ENCODE results near the gene PDZK1IP1.
"Not testable (repeated sequence)": the region's sequence is repeated elsewhere in the genome, so short reads cannot be mapped to it uniquely, and the experiment has no call there.

Gene PDZK1IP1

GRCh38 chr1:47195981-47196380 is 6.1 kb upstream of the PDZK1IP1 start:
- not testable (repeated sequence) for DNase-seq

DNA sequence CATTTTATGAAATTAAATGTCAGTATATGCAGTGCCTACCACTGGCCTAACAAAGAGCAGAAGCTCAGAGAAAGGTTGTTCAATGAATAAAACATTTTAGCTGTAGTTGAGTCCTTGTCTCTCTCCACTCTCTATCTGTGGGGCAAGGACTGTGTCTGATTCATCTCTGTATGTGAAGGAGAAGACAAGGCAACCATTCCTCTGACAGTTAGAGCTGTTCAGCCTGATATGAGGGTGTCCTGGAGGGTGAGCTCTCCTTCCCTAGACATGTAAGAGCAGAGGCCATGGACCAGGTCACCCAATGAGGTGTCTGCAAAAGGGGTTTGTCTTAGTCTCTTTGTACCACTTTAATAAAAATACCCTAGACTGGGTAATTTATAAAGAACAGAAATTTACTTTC is 4.5 kb upstream of the PDZK1IP1 start:
- no peak for DNase-seq

- DNase-seq: not testable (repeated sequence)
Measured at GRCh38 chr1:47193496-47193895, 3.7 kb upstream of the PDZK1IP1 start.

DNA sequence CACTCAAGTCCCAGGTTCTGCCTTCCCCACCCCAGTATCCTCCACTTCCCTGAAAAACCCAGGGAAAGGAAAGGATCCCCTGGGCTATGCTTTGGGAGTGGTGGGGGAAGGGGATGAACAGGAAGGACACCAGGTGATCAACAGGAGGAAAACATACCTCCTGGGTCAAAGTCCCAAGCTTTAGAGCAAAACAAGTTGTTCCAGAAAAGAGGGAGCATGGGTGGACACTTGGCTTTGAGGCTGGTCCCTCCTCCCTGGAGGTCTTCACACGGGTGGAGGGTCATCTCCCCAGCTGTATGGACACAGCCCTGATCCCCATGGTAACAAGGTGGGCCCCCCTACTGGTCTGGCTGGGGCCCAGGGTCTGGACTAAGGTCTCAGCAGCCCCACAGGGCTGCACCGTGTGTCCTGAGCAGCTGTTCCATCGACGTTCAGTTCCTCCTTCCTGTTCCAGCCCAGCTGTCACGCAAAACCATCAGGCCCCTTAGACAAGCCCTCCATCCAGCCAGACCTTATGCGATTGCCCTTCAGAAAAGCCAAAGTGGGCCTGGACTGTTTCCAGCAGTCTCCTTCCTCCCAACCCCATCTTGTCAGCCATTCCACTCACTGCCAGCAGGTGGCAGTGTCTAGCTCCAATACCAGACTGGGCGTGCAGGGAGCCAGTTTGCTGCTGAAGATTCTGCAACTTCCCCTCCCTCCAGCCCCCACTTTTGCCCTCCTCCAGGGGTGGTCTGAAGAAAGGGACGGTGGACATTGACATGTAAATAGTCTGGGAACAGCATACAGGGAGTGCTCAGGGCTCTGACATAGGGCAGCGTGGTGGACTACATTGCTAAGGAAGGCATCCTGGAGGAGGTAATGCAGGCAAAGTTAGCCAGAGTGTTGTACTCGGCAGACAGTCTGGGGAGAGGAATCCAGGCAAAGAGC is 2.9 kb upstream of the PDZK1IP1 start:
- peak; percentile 75 to 76 for DNase-seq

- no peak for DNase-seq
Measured at GRCh38 chr1:47191940-47192457, 2.2 kb upstream of the PDZK1IP1 start.

- no peak for DNase-seq
Measured at GRCh38 chr1:47190857-47191256, 1.0 kb upstream of the PDZK1IP1 start.

GRCh38 chr1:47190509-47190855 is 646 bp upstream of the PDZK1IP1 start:
- DNase-seq: no peak

DNA sequence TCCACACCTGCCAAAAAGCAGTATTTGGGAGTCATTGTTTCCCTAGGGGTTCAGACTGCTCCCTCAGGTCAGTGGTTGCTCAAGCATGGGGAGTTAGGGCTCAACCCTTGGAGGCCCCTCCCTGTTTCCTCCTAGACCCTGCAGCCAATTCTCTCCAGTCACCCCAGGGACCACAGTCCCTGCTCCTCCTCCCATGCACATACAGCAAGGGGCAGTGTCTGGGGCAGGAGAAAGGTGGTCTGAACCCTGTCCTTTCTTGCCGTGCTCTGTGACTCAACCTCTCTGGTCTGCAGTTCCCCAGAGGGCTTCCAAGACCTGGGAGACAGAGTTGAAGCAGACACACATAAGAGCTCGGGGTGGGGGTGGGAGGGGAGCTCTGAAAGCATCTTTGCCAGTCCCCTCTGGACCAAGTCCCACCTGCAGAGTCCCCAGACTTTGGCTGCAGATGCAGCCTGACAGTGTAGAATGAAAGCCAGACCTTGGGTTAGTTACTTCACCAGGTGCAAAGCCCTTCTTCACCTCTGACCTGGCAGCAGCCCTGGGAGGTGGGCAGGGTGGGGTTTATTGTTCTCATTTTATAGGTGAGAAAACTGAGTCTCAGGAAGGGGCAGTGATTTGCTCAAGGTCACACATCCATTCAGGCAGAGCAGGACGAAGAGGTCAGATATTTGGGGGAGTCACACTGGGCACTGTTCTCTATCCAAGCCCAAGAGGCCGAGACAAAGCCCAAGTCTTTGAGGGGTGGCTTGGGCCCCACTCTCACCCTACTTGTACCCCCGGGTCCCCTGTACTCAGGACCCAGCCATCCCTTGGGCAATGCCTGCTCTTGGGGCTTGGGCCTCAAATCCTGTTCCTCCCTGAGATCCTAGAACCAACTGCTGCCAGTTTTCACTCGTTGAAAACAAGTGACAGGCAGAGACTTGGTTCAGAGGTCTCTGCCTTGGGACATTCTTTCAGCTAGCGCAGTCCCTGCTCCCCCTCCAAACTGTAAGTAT is 748 bp downstream of the PDZK1IP1 start:
- DNase-seq: peak in 1 of 2 donors; percentile 11

DNA sequence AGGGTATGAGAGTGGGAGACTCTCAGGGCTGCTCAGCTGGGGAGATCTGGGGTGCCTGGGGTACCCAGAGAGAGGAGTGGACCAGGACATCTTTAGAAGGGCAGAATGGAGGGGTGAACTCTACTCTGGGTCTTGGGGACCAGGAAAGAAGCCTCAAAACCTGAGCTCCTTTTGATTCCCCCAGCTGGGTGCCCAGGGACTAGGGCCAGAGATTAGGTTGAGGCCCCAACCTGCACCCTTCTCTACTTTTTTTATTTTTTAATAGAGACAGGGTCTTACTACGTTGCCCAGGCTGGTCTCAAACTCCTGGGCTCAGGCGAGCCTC is 1.9 kb downstream of the PDZK1IP1 start:
- no peak for DNase-seq

DNA sequence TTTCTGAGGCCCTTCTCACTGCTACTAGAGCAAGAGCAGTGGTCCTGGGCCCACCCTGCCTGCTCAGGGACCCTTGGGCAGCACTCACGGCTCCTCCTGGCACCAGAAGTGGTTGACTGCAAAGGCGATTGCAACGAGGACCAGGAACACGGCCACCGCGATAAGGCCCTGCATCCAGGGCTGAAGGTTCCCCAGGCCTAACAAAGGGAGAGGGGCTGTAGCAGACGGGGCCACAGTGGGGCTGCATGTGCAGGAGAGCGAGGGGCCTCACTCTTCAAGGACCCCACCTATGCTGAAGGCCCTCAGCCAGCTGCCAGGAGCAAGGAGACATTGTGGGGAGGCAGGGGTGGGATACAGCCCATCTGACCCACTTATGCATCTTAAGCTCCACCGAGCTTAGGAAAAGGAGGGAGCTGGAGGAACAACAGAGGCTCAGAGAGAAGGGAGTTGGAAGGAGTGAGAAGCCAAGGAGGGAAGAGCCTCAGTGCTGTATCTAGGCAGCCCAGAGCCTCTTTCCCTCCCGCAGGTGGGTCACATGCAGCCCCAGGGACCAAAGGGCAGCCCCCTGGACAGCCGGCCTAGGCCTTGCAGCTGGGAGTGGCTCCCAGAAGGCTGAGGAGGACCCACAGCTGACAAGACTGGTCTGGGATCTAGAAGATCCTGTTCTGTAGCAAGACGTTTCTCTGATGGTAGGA is 2.5 kb downstream of the PDZK1IP1 start:
- no peak for DNase-seq

GRCh38 chr1:47186267-47187185 is 3.3 kb downstream of the PDZK1IP1 start:
- DNase-seq: no peak

GRCh38 chr1:47184822-47185677 is 4.8 kb downstream of the PDZK1IP1 start:
- DNase-seq: no peak

GRCh38 chr1:47184090-47184821 is 5.6 kb downstream of the PDZK1IP1 start:
- DNase-seq: no peak

- no peak for DNase-seq
Measured at GRCh38 chr1:47183308-47184089, 6.3 kb downstream of the PDZK1IP1 start.

- no peak for DNase-seq
Measured at GRCh38 chr1:47182676-47183235, 7.1 kb downstream of the PDZK1IP1 start.

DNA sequence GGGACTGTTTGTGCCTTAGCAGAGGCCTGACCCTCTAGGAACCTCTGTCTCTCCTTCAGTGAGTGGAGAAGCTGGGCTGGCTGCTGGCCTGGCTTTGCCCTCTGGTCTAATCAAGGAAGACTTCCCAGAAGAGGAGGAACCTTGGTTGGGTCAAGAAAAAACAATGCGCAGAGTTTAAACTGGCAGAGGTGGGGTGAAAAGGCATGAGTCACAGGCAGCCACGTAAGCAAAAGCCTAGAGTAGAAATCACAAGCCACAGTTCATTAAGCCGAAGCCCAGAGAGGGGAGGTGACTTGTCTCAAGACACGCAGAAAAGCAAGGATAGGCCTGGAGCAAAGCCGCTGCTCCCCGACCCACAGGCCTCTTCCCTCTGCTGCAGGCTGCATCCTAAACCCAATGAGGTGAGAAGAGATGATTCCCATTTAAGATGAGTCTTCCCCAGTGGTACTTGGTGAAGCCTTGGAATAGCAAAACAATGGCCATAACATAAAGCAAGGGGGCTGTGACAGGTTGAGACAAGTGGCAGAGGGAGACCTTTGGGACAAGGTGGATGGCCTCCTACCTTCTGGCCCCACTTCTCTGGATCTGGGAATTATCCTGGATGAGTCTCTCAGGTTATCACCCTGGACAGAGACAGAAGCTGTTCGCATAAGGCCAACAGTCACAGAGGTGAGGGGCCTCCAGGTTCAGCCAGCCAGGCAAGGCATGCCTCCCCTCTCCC is 7.7 kb downstream of the PDZK1IP1 start:
- DNase-seq: no peak

- no peak for DNase-seq
Measured at GRCh38 chr1:47181095-47181954, 8.5 kb downstream of the PDZK1IP1 start.
